Lung microvascular endothelial cell (primary cell): ENCODE measurements around the gene CMTM1. TPM values are rescaled to one million over a fixed set of nuclear protein-coding genes. Genes with fewer than 3 reads are reported as not detected.
"Not testable (repeated sequence)": the region's sequence is repeated elsewhere in the genome, so short reads cannot be mapped to it uniquely, and the experiment has no call there.

Experiments used
- DNase-seq, 2 donors: peaks; one replicate each; pipeline versions ENCODE4 v3.0.0 to v3.0.0-alpha.2; 2010; ENCODE audit warnings: low read depth in 2 of 2
- total RNA-seq: library from RNA; depleted of rRNA; stranded (reverse); fragments of >200 nt; gene quantifications from 2 replicates; pipeline ENCODE4 v1.2.1, GENCODE V29; 2014

The CMTM1 gene
- total RNA-seq, 1 donor from 2014 or later, result 1.8 TPM

- DNase-seq, result no peak
These were observed 44.0 kb downstream of the CMTM1 start for GRCh38 chr16:66610111-66610820.

GRCh38 chr16:66611911-66612310, 45.7 kb downstream of the CMTM1 start:
- DNase-seq, result not testable (repeated sequence)

GRCh38 chr16:66612422-66612821, 46.2 kb downstream of the CMTM1 start:
- DNase-seq, result no peak

- DNase-seq, result no peak
These were observed 48.0 kb downstream of the CMTM1 start for GRCh38 chr16:66614161-66614802.

- DNase-seq, result no peak
These were observed 49.9 kb downstream of the CMTM1 start for GRCh38 chr16:66616169-66616568.

GRCh38 chr16:66616592-66616991, 50.4 kb downstream of the CMTM1 start:
- no peak for DNase-seq

GRCh38 chr16:66617010-66617434, 50.8 kb downstream of the CMTM1 start:
- no peak for DNase-seq

GRCh38 chr16:66617728-66618127, 51.5 kb downstream of the CMTM1 start:
- no peak for DNase-seq

- DNase-seq, result peak in 1 of 2 donors; percentile 83
These were observed 52.5 kb downstream of the CMTM1 start for GRCh38 chr16:66618588-66619375.

GRCh38 chr16:66619534-66620428, 53.5 kb downstream of the CMTM1 start:
- DNase-seq, result peak in 1 of 2 donors; percentile 18

- DNase-seq, result no peak
These were observed 54.2 kb downstream of the CMTM1 start for GRCh38 chr16:66620429-66620795.

GRCh38 chr16:66621973-66622372, 55.7 kb downstream of the CMTM1 start:
- no peak for DNase-seq

- DNase-seq, result no peak
These were observed 56.6 kb downstream of the CMTM1 start for GRCh38 chr16:66622863-66623262.

- DNase-seq, result no peak
These were observed 57.5 kb downstream of the CMTM1 start for GRCh38 chr16:66623755-66624154.

- DNase-seq, result not testable (repeated sequence)
These were observed 61.6 kb downstream of the CMTM1 start for GRCh38 chr16:66627611-66628378.

Other genes with a start within 250 kb of the CMTM1 start
- 284 and 312 TPM in 2 replicates for gene CDH5, start 199.7 kb upstream of the CMTM1 start, total RNA-seq
- gene BEAN1, start 139.1 kb upstream of the CMTM1 start, total RNA-seq, result not detected in 2 replicates
- 23.1 and 29.2 TPM in 2 replicates for gene TK2, start 16.3 kb upstream of the CMTM1 start, total RNA-seq
- 51.6 and 73.0 TPM in 2 replicates for gene CKLF, start 13.9 kb upstream of the CMTM1 start, total RNA-seq
- gene CMTM2, start 13.0 kb downstream of the CMTM1 start, total RNA-seq, result not detected in 2 replicates
- 23.1 and 28.0 TPM in 2 replicates for gene CMTM3, start 38.3 kb downstream of the CMTM1 start, total RNA-seq
- 5.4 and 7.6 TPM in 2 replicates for gene CMTM4, start 130.3 kb downstream of the CMTM1 start, total RNA-seq
- 83.7 and 132 TPM in 2 replicates for gene DYNC1LI2, start 185.2 kb downstream of the CMTM1 start, total RNA-seq
- under 0.01 TPM in 1 of 2 replicates, not detected in the other for gene TERB1, start 235.1 kb downstream of the CMTM1 start, total RNA-seq